Measurements from ENCODE around the gene SLC7A14. TPM values are rescaled to one million over a fixed set of nuclear protein-coding genes. Genes with fewer than 3 reads are reported as not detected.

The SLC7A14 gene
- polyA plus RNA-seq, 5 donors, result 0.01 to 0.50 (median 0.35) TPM

- DNase-seq, result no peak
Measured at GRCh38 chr3:170470063-170471016, 115.5 kb downstream of the SLC7A14 start.

GRCh38 chr3:170469151-170470062 lies 116.5 kb downstream of the SLC7A14 start:
- DNase-seq, result peak in 1 of 2 donors; percentile 20

GRCh38 chr3:170467571-170468147 lies 118.2 kb downstream of the SLC7A14 start:
- DNase-seq, result no peak

GRCh38 chr3:170467007-170467406 lies 118.9 kb downstream of the SLC7A14 start:
- no peak for DNase-seq

- DNase-seq, result no peak
Measured at GRCh38 chr3:170465955-170466354, 119.9 kb downstream of the SLC7A14 start.

- no peak for DNase-seq
Measured at GRCh38 chr3:170463011-170463410, 122.9 kb downstream of the SLC7A14 start.

- DNase-seq, result no peak
Measured at GRCh38 chr3:170458285-170458684, 127.6 kb downstream of the SLC7A14 start.

- no peak for DNase-seq
Measured at GRCh38 chr3:170454509-170454908, 131.4 kb downstream of the SLC7A14 start.

- DNase-seq, result no peak
Measured at GRCh38 chr3:170450039-170450438, 135.8 kb downstream of the SLC7A14 start.

GRCh38 chr3:170448584-170448983 lies 137.3 kb downstream of the SLC7A14 start:
- DNase-seq, result peak in 1 of 2 donors; percentile 23

GRCh38 chr3:170443457-170443856 lies 142.4 kb downstream of the SLC7A14 start:
- no peak for DNase-seq

GRCh38 chr3:170442947-170443346 lies 142.9 kb downstream of the SLC7A14 start:
- DNase-seq, result no peak

- DNase-seq, result no peak
Measured at GRCh38 chr3:170441412-170441811, 144.5 kb downstream of the SLC7A14 start.

- no peak for DNase-seq
Measured at GRCh38 chr3:170440344-170440743, 145.5 kb downstream of the SLC7A14 start.

- DNase-seq, result no peak
Measured at GRCh38 chr3:170438836-170439235, 147.0 kb downstream of the SLC7A14 start.

- DNase-seq, result no peak
Measured at GRCh38 chr3:170437696-170438407, 148.0 kb downstream of the SLC7A14 start.

- no peak for DNase-seq
Measured at GRCh38 chr3:170437176-170437575, 148.7 kb downstream of the SLC7A14 start.

GRCh38 chr3:170436697-170437096 lies 149.2 kb downstream of the SLC7A14 start:
- no peak for DNase-seq

GRCh38 chr3:170432416-170432815 lies 153.5 kb downstream of the SLC7A14 start:
- DNase-seq, result no peak

- no peak for DNase-seq
Measured at GRCh38 chr3:170431054-170431453, 154.8 kb downstream of the SLC7A14 start.

GRCh38 chr3:170429050-170429449 lies 156.8 kb downstream of the SLC7A14 start:
- no peak for DNase-seq

Measured in right lung (tissue), 5 donors.